GM21381 (cell line): ENCODE data around the gene EHMT1.

Experiments used
- ATAC-seq: cut with Tn5 transposase; IDR thresholded peaks from one replicate; pipeline ENCODE4 v1.9.1; 2021; ENCODE audit warnings: mild to moderate bottlenecking, moderate library complexity; ENCODE audit not compliant: unreplicated experiment

Gene EHMT1

DNA sequence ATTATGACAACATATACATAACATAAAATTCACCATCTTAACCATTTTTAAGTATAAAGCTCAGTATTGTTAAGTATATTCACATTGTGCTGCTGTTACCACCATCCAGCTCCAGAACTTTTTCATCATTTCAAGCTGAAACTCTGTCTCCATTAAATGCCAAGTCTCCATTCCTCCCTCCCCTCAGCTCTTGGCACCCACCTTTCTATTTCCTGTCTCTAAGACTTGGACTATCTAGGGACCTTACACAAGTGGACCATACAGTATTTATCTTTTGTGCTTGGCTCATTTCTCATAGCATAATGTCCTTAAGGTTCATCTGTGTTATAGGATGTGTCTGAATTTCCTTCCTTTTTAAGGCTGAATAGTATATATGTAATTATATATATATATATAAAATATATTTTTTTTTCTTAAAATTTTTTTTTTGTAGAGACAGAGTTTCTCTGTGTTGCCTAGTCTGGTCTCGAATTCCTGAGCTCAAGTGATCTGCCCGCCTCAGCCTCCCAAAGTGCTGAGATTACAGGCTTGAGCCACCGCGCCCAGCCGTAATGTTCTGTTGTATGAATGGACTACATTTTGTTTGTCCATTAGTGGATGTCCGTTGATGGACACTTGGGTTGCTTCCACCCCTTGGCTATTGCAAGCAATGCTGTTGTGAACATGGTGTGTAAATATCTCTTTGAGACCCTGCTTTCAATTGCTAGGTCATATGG, 72.3 kb downstream of the EHMT1 start:
- ATAC-seq: no peak

GRCh38 chr9:137691646-137692351, 73.0 kb downstream of the EHMT1 start:
- ATAC-seq: no peak

DNA sequence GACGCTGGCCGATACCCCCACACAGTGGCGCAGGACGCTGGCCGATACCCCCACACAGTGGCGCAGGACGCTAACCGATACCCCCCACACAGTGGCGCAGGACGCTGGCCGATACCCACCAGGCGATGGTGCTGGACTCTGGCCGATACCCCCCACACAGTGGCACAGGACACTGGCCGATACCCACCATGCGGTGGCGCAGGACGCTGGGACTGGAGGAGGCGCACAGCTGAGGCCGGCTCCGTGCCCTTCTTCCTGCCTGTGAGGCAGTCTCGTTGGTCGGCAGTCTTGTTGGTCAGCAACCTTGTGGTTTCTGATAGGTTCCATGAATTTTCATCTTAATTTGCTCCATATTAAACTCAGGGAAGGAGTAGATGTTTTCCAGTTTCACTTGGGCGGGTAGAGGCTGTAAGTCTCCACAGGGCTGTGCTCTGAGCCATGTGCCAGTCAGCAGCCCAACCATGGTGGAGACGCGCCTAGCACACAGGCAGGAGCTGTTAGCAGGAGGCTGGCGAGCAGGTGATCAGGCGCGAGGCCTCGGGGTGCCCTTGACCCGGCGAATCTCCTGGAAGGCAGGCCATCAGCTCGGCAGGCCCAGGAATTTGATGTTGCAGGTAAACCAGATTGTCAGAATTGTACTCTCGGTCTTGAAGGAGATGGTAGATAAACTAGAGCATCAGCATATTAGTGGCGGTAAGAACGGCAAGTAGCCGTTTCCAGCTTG, 75.6 kb downstream of the EHMT1 start:
- ATAC-seq: no peak

- no peak for ATAC-seq
Observed at GRCh38 chr9:137694962-137695875, 76.4 kb downstream of the EHMT1 start.

DNA sequence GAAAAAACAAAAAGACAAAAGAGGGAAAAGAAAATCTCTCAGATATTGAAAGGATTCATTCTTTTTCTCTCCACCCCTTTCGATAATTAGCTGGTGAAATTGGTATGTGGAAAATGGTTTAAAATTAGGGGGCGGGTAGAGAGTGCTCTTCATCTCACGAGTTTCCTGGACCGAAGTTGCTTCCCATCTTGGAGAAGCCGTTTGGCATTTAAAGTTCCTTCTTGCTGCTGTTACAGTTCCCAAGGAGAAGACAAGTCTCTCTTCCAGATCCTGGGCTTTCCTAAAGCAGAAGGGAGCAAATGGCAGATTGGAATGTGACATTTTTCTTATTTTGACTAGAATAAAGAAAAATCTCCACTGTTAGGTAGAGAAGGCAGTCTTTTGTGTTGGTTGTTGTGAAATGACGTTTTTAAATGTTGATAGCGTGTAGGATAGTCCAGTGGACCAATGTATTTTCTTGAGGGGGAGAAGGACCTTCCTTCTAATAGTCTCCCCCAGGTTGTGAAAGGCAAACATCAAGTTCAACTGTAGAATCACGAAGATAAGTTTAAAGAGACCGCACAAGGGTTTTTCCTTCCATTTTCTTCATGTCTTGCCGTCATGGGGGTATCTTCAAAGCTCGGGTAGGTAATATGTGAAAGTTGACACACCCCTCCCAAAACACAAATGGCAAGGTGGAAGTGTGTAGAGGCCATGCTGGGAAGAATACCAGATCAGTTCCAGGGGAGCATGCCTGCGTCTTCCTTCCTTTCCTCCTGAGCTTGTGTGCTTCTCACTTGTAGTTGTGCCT, 77.5 kb downstream of the EHMT1 start:
- no peak for ATAC-seq

DNA sequence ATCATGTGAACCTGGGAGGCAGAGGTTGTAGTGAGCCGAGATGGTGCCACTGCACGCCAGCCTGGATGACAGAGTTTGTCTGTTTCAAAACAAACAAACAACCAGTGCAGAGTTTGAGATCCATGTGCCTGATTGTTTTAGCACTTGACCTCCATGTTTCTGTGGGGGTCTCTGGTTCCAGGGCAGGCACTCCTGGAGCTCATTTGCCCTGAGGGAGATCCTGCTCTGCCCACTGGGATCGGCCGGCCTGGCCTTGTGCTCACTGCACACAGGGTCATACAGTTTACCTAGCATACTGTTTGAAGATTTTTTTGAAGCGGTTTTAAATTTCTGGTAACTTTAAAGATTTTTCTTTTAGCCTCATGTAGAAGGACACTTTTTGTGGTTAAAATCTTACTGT, 78.4 kb downstream of the EHMT1 start:
- no peak for ATAC-seq

GRCh38 chr9:137697832-137698231, 79.0 kb downstream of the EHMT1 start:
- no peak for ATAC-seq

- ATAC-seq: no peak
Observed at GRCh38 chr9:137700911-137701310, 82.1 kb downstream of the EHMT1 start.

DNA sequence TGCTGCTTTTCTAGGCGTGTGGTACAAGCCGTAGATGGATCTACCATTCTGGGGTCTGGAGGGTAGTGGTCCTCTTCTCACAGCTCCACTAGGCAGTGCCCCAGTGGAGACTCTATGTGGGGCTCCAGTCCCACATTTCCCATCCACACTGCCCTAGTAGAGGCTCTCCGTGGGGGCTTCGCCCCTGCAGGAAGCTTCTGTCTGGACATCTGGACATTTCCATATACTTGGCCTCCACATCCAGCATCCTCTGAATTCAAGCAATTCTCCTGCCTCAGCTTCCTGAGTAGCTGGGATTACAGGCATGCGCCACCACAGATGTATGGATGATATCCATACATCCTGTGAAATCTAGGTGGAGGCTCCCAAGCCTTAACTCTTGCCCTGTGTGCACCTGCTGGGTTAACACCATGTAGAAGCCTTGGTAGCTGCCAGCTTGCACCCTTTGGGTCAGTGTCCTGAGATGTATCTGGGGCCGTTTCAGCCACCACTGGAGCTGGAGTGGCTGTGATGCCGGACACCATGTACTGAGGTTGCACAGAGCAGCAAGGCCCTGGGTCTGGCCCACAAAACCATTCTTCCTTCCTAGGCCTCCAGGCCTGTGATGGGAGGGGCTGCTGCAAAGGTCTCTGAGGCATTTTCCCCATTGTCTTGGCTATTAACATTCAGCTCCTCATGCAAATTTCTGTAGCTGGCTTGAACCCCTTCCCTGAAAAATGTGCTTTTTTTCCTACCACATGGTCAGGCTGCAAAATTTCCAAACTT, 84.0 kb downstream of the EHMT1 start:
- no peak for ATAC-seq

DNA sequence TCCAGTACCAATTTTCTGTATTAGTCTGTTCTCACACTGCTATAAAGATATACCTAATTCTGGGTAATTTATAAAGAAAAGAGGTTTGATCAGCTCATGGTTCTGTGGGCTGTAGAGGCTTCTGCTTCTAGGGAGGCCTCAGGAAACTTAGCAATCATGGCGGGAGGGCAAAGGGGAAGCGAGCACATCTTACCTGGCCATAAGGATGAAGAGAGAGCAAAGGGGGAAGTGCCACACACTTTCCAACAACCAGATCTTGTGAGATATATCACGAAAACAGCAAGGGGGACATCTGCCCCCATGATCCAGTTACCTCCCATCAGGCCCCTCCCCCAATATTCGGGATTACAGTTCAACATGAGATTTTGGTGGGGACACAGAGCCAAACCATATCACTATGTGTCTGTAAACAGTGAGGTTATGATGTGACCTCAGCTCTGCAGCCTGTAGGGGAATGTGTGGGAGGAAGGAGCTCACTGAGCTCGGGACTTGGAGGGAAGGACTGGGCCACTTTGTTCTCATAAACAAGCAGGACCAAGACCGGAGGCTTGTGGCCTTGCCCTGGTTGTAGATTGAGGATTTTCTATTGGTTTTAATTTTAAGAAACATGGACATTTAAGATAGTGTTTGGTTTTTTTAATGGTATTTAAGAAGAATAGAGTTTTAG, 85.2 kb downstream of the EHMT1 start:
- ATAC-seq: no peak

- peak; percentile 74 for ATAC-seq
Observed at GRCh38 chr9:137705443-137705863, 86.6 kb downstream of the EHMT1 start.

DNA sequence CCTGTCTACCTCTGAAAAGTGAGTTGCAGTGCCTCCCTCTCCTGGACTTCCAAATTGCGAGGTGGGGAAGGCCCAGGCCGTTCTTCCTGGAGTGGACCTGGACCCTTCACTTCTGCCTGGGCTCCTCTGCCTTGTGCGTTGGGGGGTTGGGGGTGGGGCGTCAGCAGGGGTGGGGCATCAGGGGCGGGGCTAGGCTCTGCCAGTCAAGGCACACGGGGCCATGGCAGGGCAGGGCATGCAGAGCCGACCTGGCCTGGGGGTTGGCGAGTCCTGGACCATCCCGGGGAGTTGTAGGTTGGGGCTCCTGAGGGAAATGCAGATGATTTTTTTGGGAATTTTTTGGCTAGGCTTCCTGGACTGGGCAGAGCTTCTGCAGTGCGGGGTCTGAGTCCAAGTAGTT, 87.1 kb downstream of the EHMT1 start:
- ATAC-seq: peak; percentile 25

DNA sequence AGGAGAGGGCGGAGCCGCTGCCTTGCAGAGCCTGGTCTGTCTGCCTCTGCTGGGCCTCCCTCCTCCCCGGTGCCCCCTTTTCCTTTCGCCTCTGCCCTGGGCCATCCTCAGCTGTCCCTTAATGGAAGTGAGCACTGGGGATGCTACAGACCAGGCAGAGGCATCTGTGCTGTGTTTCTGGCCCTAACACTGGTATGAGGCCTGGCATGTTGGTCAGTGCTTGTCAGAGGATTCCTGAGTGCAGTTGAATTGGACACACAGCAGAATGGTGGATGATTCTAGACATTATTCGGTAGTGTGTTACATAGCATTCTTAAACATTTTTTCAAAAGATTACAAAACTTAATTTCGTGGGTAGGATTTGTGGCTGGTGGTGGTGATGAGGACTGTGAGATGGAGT, 88.6 kb downstream of the EHMT1 start:
- no peak for ATAC-seq

DNA sequence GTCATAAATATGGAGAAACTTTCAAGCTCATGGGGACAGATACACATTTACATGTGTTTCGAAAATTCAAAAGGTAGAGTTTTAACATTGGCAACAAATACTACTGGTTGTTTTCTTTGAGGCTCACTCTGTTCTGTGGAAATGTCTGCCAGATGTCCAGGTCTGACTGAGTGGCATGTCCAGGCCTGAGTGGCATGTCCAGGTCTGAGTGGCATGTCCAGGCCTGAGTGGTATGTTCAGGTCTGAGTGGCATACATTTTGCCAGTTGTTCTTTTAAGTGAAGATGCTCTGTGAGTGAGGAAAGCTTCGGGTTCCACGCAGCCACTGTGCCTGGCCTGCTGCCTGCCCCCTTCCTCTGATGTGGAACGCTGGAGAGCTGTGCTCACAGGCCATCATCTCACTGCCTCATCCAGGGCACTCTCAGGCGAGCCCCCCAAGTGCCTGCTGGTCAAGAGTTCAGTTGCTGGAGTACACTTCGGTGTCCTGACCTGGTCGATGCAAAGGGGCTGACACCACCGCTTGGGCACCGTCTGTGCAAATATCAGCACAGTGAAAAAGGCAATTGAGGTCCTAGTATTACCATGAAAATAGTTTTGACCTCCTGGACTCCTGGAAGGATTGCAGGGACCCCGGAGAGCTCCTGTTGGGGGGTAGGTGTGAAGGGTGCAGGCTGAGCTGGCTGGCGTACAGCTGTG, 89.9 kb downstream of the EHMT1 start:
- no peak for ATAC-seq

DNA sequence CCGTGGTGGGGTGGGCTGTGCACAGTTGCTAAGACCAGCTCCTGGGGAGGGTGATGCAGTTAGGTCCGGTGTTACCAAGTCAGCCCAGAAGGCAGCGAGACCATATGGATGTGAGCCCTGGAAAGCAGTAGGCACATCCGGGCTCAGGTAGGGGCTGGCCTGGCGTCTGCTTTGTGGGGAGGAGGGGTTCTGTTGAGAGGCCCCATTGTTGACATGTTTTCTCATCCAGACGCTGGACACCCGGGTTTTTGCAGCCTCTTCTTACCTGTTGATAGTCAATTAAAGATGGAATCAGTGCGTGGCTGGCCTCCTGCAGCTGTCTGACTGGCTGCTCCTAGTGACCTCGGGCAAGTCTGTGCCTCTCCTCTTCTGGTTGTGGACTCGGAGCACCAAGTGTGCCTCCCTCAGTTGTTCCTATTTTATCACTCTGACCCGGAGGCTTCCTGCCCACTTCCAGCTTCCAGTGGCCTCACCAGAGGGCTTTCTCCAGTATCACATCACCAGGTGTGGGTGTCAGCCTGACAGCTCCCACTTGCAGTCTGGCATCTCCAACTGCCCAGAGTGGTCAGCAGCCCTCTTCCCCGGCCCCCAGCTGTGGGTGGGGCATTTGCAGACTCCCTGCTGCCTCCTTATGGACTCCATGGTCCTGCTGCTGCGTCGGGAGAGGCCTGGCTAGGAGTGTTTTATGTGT, 90.8 kb downstream of the EHMT1 start:
- ATAC-seq: no peak

DNA sequence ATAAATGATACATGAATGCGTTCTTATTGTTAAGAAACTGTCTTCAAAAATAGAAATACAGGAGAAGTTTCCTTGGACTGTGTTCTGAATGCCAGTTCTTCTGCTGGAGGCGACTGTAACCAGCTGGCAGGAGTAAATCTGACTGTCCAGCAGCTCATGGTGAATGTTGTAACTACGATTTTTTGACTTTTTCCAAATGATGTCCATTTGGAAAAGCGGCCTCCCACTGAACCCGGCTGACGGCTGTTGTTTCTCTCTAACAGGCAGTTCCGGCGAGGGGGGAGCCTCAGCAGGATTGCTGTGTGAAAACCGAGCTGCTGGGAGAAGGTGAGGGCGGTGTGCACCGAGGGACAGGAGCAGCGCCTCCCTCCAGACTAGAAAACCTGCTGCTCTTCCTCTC, 91.9 kb downstream of the EHMT1 start:
- no peak for ATAC-seq

GRCh38 chr9:137711678-137712105, 92.9 kb downstream of the EHMT1 start:
- ATAC-seq: no peak

DNA sequence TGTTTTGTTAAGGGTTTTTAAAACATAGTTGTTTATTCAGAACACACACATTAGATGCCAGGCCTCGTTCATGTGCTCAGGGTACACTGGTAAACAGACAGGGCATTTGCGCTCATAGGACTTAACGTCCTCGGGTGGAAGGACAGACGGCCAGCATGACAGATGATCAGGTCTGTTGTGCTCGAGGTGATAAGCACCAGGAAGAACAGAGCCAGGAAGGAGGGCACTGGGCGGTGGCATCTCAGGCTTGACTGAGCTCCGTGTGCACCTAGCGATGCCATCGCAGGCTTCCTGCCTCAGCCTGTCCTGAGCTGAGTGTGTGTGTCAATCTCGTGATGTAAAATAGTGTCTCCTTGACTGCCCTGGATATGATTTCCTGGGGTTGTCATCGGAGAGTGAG, 96.5 kb downstream of the EHMT1 start:
- no peak for ATAC-seq
